Measurements from ENCODE around the gene TEKT2.

Gene TEKT2

GRCh38 chr1:36083635-36084496, at the start of gene TEKT2:
Gene TEKT2 (plus strand): TSS chr1:36084094. CDS start chr1:36084922, 828 bp downstream.
- no peak for DNase-seq

- DNase-seq = no peak
These were observed 49.2 kb upstream of the TEKT2 start for GRCh38 chr1:36034692-36035091.

- DNase-seq = no peak
These were observed 48.7 kb upstream of the TEKT2 start for GRCh38 chr1:36035154-36035553.

GRCh38 chr1:36040238-36040637, 43.7 kb upstream of the TEKT2 start:
- no peak for DNase-seq

DNA sequence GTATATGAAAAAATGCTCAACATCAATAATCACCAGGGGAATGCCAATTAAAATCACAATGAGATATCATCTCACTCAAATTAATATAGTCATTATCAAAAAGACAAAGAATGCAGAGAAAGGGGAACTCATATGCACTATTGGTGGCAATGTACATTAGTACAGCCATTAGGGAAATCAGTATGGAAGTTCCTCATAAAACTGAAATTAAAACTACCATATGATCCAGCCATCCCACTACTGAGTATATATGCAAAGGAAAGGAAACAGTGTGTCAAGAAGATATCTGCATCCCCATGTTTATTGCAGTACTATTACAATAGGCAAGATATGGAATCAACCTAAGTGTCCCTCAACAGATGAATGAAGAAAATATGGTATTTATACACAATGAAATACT, 32.1 kb upstream of the TEKT2 start:
- no peak for DNase-seq

GRCh38 chr1:36053978-36054377, 29.9 kb upstream of the TEKT2 start:
- DNase-seq = no peak

DNA sequence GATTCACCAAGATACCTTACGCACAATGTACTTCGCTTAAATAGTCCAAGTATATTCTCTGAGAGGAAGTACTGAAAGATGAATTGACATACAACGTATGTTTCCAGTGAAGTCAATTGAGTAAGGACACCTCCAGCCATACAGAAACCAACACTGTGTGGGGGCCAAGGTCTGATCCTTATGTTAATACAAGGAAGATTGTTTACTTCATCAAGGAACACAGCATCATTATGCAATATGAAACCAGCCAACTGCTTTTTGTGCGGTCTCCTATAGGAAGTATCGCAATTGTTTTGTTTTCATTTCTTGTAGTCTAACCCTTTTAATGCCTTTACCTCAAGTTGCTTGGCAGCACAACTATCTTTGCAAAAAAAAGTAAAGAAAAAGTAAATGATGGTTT, 28.2 kb upstream of the TEKT2 start:
- DNase-seq = no peak

DNA sequence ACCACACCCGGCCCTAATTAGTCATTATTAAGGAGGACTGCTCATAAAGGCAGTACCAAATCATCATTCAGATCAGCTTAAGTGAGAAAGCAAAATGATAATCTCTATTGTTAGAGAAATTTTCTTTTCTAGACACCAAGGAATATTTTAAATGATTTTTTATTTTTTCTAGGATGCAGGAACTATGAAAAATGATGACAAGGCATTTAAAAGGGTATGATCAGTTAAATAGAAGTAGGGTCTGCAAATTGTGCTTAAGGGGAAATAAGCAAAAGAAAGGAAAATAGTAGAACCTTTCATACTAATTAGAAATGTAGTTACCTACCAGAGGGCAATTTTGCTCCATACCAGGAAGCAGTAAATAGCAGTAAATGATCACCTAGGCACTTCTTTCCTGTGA, 21.6 kb upstream of the TEKT2 start:
- DNase-seq = no peak

DNA sequence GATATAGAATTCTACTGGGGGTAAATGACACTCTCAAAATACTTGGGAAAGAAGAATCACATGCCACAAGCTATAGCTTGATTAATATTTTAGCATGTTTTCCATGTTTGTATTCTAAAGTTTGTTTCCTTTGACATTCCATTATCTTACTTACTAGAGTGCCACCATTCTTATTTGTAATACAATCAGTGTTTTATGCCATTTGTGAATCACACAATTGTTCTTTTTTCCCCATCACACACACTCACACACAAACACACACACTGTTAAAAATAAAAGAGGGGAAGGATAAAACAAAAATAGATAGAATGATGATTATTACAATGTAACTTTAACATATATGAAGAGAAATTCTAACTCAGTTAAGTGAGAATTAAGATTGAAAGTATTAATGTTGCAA, 16.0 kb upstream of the TEKT2 start:
- no peak for DNase-seq

DNA sequence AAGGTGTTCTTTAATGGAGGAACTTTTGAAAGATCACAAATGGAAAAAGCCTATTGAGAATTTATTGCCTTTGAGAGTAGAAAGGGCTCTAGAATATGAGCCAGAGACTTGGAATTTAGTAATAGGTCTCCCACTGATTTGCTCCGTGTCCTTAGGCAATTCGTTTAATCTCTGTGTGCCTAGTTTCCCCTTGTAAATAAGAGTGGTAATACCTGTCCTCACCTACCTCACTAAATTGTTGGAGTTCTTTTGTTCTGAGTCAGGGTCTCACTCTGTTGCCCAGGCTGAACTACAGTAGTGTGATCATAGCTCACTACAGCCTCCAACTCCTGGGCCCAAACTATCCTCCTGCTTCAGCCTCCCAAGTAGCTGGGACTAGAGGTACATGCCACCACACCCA, 15.0 kb upstream of the TEKT2 start:
- DNase-seq = no peak

DNA sequence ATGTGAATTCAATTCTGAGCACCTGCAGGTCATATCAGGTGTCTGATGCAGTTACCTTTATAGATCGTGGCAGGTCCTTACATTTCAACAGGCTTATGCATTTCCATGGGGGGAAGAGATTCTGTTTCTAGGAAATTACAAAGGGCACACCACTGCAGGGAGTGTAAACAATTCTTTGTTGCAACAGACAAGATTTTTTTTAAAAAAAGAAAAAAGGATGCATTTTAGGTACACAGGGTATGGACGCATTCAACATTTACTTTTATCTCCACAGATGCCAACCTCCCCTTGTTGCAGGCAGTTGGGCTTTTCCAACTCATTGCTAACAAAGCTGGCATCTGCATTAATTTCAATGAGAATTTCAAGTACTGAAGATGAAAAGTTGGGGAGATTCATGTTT, 13.5 kb upstream of the TEKT2 start:
- DNase-seq = no peak

DNA sequence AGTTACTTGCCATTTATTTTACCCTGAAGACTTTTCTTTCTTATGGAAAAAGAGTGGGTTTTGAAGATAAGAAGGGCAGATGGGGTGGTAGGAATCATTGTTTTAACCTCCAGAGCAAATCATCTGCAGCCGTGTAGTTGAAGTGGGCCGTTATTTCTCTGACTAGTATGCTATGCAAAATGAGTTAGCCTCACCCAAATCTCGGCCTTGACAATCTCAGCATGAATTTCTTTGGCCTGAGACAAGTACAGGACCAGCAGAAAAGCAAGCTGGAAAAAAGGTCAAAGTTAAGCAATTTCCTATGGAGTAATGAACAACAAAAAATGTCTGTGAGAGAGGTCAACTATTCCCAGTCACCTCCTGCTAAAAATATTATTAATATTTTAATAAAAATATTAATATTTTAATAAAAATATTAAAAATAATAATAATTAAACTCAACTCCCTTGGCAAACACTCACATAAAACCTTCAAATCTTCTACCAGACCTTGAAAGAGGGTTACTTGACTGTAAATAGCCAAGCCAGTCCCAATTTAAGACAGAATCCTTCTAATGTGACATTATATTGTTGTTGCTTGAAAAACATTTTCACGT, 6.8 kb upstream of the TEKT2 start:
- DNase-seq = no peak

DNA sequence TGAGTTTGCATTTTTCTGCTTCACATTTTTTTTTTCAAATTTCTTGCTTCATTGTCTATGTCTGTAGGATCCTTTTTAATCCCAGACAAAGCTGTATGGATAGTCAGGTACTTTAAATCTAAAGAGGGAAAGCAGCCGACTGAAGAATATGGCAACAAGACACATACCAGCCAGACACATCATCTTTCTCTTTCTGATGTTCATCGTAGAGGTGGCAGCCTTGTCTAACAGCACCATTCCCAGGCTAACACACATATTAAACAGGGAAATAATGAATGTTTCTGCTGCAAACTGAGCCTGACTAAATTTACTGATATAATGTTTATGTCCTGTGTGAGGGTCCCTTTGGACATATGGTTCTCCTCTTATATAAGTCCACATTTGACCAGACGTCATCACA, 3.7 kb upstream of the TEKT2 start:
- DNase-seq = no peak

DNA sequence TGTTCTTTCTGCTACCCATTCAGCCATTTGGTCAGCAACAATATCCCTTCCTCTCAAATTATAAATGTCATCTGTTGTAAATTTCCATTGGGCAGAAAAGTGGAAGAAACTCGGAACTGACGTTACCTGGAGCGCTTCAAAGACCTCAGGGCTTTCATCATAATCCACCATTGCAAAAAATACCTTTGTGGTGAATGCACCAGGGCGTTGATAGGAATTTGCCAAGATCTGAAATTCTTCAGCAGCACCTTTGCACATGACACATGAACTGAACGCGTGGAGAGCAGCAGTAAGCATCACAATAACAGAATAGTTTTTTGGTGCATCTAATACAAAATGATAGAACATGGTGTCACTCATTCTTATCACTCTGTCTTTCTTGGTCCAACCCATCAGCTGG, 3.1 kb upstream of the TEKT2 start:
- DNase-seq = no peak

DNA sequence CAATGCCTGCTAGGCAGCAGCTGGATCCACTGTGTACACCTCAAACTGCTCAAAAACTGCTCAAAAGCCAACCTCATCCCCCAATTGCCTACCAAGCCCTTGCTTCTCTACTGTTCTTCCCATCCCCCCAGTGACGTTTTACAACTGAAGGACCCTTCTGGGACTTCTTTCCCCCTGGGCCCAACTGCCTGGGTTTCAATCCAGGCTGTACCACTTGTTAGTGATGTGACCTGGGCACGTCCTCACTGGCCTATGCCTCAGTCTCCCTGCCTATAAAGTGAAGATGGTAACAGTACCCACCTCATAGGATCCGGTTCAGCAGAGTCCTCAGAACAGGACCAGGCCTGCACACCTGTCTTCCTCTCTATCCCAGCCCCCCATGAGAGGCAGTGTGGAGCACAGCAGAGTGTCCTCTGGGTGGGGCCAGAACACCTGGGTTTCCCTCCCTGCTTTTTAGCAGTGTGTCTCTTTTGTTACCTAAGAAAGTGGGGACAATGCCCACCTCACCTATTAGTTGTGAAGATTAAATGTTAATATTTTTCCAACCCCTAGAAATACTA, 1.9 kb upstream of the TEKT2 start:
- DNase-seq = no peak

DNA sequence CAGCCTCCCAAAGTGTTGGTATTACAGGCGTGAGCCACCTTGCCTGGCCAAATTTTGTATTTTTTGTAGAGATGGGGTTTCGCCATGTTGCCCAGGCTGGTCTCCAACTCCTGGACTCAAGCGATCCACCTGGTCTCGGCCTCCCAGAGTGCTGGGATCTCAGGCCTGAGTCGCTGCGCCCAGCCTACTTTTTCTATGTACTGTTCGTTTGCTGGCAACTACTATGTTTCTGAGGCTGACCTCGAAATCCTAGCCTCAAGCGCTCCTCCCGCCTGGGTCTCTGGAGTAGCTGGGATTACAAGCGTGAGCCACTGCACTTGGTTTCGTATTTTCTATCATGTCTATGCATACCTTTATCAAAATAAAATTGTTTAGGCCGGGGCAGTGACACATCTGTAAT, 675 bp upstream of the TEKT2 start:
- DNase-seq = no peak

DNA sequence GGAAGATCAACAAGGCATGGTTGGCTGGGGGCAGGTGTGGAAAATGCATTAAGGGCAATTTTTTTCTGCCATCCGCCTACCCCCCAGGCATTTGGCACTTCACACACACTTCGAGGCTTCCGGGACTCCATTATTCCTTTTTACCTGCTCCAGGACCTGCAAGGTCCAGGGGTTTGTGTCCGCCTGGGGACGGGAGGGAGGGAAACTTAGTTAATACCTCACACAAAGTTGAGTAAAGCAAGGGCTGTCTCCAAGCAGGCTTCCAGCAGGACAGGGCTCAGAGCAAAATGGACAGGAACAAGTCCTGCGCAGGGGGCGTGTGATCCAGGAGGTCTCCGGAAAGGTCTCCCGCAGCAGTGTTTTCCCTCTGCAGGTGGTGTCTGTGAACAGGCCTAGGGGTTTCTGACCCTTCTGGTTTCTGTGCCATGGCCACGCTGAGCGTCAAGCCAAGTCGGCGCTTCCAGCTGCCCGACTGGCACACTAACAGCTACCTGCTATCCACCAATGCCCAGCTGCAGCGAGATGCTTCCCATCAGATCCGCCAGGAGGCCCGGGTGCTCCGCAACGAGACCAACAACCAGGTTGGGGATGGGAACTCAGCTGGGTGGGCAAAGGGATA, 712 bp downstream of the TEKT2 start:
- no peak for DNase-seq

- no peak for DNase-seq
These were observed 1.2 kb downstream of the TEKT2 start for GRCh38 chr1:36085126-36085525.

GRCh38 chr1:36085686-36086526, 2.0 kb downstream of the TEKT2 start:
- DNase-seq = no peak

- DNase-seq = no peak
These were observed 2.8 kb downstream of the TEKT2 start for GRCh38 chr1:36086529-36087232.

- no peak for DNase-seq
These were observed 3.6 kb downstream of the TEKT2 start for GRCh38 chr1:36087233-36088123.

All from stimulated activated CD4-positive, alpha-beta T cell treated with anti-CD3 and anti-CD28 coated beads, Interleukin-15, amount 100 ng/mL, for 24 hours (primary cell).